22Rv1 (cell line): ENCODE results near the gene SLC39A11.

Source experiments
- CTCF ChIP-seq: fragments of 450-650 bp; IDR thresholded peaks from 2 replicates; pipeline ENCODE4 v1.5.1; 2017; ENCODE audit warnings: mild to moderate bottlenecking
- ZFX ChIP-seq: fragments of 450-650 bp; IDR thresholded peaks from 2 replicates; pipeline ENCODE4 v1.6.1; 2017; ENCODE audit warnings: antibody characterized with exemption, borderline replicate concordance

- TF ChIP-seq CTCF (no peak), ZFX (no peak)
These were observed 115.3 kb downstream of the SLC39A11 start for GRCh38 chr17:72976971-72977770.
